Endothelial cell of umbilical vein (primary cell): Measurements from ENCODE around the gene PIK3R2. TPM values are rescaled to one million over a fixed set of nuclear protein-coding genes. Genes with fewer than 3 reads are reported as not detected.

Experiments used
- BruUV-seq: library from RNA; stranded (reverse); fragments of 400-500 nt; replicated peaks from 2 replicates; lab custom pipeline; 2021; lab: Mats Ljungman, UMichigan
- CTCF ChIA-PET: fragments of 300-600, 350-600 bp; sonication (Branson Sonifier 250); formaldehyde crosslinking; loops from one replicate; lab custom pipeline; 2021; ENCODE audit warnings: antibody characterized with exemption, inconsistent platforms; lab: Charles Lee
- POLR2A ChIA-PET: fragments of 300-600, 350-600 bp; sonication (Branson Sonifier 250); formaldehyde crosslinking; loops from one replicate; lab custom pipeline; 2021; ENCODE audit warnings: antibody characterized with exemption, inconsistent platforms; lab: Charles Lee
- DNase-seq: peaks from one replicate; pipeline ENCODE4 v3.0.0-alpha.2; 2011; ENCODE audit warnings: low read depth, low spot score
- FAIRE-seq: peaks from 2 replicates; lab custom pipeline; 2011; peaks lifted over from hg19 to GRCh38; lab: Jason Lieb, UNC
- H2AFZ ChIP-seq: 2 replicates; pipeline ENCODE4 v1.6.0; 2012; ENCODE audit warnings: low read depth, low read length, control low read depth, inconsistent platforms
- H3K27ac ChIP-seq: 2 replicates; pipeline ENCODE4 v1.5.1; 2011; ENCODE audit warnings: low read depth, mild to moderate bottlenecking, control low read depth, low read length, moderate library complexity; ENCODE audit not compliant: insufficient read depth
- H3K27me3 ChIP-seq, 2 experiments: 2 replicates each; pipeline versions ENCODE4 v1.6.0 to v1.6.1; 2011; ENCODE audit warnings: low read length in 2 of 2, mixed read lengths in 1 of 2; ENCODE audit not compliant: control insufficient read depth in 2 of 2, insufficient read depth in 2 of 2
- H3K36me3 ChIP-seq, 2 experiments: 2 replicates in 1 of 2; 3 replicates in 1 of 2; pipeline ENCODE4 v1.5.1; 2011; ENCODE audit warnings: low read length in 2 of 2, mild to moderate bottlenecking in 1 of 2, moderate library complexity in 1 of 2; ENCODE audit not compliant: control insufficient read depth in 2 of 2, insufficient read depth in 2 of 2; ENCODE audit errors: extremely low read depth in 1 of 2
- H3K4me1 ChIP-seq: 3 replicates; pipeline ENCODE4 v1.5.1; 2011; ENCODE audit warnings: mild to moderate bottlenecking, low read length; ENCODE audit not compliant: control insufficient read depth, insufficient read depth; ENCODE audit errors: extremely low read depth
- H3K4me2 ChIP-seq: 2 replicates; pipeline ENCODE4 v1.6.1; 2011; ENCODE audit warnings: low read length, control low read depth, mixed read lengths; ENCODE audit not compliant: insufficient read depth
- H3K4me3 ChIP-seq, 3 experiments: fragments of 200-600 bp in 1 of 3; sonication (generic), shearing (Covaris generic) in 1 of 3; replicated peaks in 1 of 3; 2 replicates each; pipeline ENCODE4 v1.5.1; 2011 to 2016; ENCODE audit warnings: control low read depth in 3 of 3, low read length in 3 of 3, mild to moderate bottlenecking in 2 of 3, inconsistent platforms in 1 of 3, low read depth in 1 of 3, moderate library complexity in 1 of 3; ENCODE audit not compliant: insufficient read depth in 1 of 3
- H3K79me2 ChIP-seq: 2 replicates; pipeline ENCODE4 v1.6.0; 2012; ENCODE audit warnings: low read length, inconsistent platforms; ENCODE audit not compliant: control insufficient read depth, insufficient read depth
- H3K9ac ChIP-seq: replicated peaks from 2 replicates; pipeline ENCODE3; 2011; ENCODE audit warnings: low read length, control low read depth; ENCODE audit not compliant: insufficient read depth; ENCODE audit errors: extremely low read depth
- H3K9me1 ChIP-seq: replicated peaks from 3 replicates; pipeline ENCODE4 v1.6.0; 2011; ENCODE audit warnings: mild to moderate bottlenecking, low read length; ENCODE audit not compliant: control insufficient read depth, insufficient read depth; ENCODE audit errors: extremely low read depth
- H3K9me3 ChIP-seq: replicated peaks from 2 replicates; pipeline ENCODE4 v1.5.1; 2012; ENCODE audit warnings: low read length, inconsistent platforms; ENCODE audit not compliant: control insufficient read depth, insufficient read depth
- H4K20me1 ChIP-seq: replicated peaks from 2 replicates; pipeline ENCODE3; 2011; ENCODE audit warnings: mild to moderate bottlenecking, low read length; ENCODE audit not compliant: control insufficient read depth, insufficient read depth; ENCODE audit errors: extremely low read depth
- CTCF ChIP-seq, 2 donors: IDR thresholded peaks; 1 replicate in 1 of 2; 2 replicates in 1 of 2; pipeline ENCODE4 v1.5.1; 2011; ENCODE audit warnings: low read length in 2 of 2, mild to moderate bottlenecking in 2 of 2, moderate library complexity in 2 of 2, control low read depth in 1 of 2, inconsistent platforms in 1 of 2, low read depth in 1 of 2; ENCODE audit not compliant: insufficient read depth in 1 of 2; ENCODE audit errors: extremely low read depth in 1 of 2
- EZH2 ChIP-seq: IDR thresholded peaks from 2 replicates; pipeline ENCODE4 v1.6.1; 2012; ENCODE audit warnings: borderline replicate concordance, low read depth, mild to moderate bottlenecking, moderate library complexity, low read length, inconsistent platforms; ENCODE audit not compliant: severe bottlenecking
- FOS ChIP-seq: IDR thresholded peaks from 2 replicates; pipeline ENCODE4 v1.6.1; 2011; ENCODE audit warnings: mild to moderate bottlenecking, low read length, moderate library complexity, borderline replicate concordance; ENCODE audit not compliant: insufficient read depth
- GATA2 ChIP-seq: IDR thresholded peaks from 2 replicates; pipeline ENCODE4 v1.7.0; 2011; ENCODE audit warnings: low read depth, mild to moderate bottlenecking, moderate library complexity, mixed read lengths, low read length; ENCODE audit not compliant: insufficient read length, insufficient read depth
- JUN ChIP-seq: IDR thresholded peaks from 2 replicates; pipeline ENCODE4 v1.6.1; 2011; ENCODE audit warnings: borderline replicate concordance, low read depth; ENCODE audit not compliant: insufficient read length, insufficient read depth
- MAX ChIP-seq: IDR thresholded peaks from 2 replicates; pipeline ENCODE4 v1.6.1; 2011; ENCODE audit not compliant: insufficient read depth, insufficient read length
- MYC ChIP-seq: IDR thresholded peaks from one replicate; pipeline ENCODE4 v1.6.1; 2011; ENCODE audit warnings: mild to moderate bottlenecking, low read depth, low read length
- POLR2A ChIP-seq: IDR thresholded peaks from 2 replicates; pipeline ENCODE4 v1.6.1; 2012; ENCODE audit warnings: low read depth, mild to moderate bottlenecking, control low read depth, low read length
- POLR2AphosphoS5 ChIP-seq: IDR thresholded peaks from 2 replicates; pipeline ENCODE4 v1.6.1; 2012; ENCODE audit warnings: low read depth, mild to moderate bottlenecking, control low read depth, low read length, moderate library complexity; ENCODE audit not compliant: insufficient read depth
- dilution Hi-C: fragments of 300-500 bp; cut with MboI; formaldehyde crosslinking; loops from one replicate; pipeline ENCODE4 v1.15.0; 2019; ENCODE audit warnings: low sequenced_read_pairs; ENCODE audit not compliant: extremely low pct_ligation_motif_present
- intact Hi-C: fragments of 100-400 bp; cut with micrococcal nuclease; formaldehyde crosslinking; loops from one replicate; pipeline ENCODE4 v1.10.0; 2022
- polyA plus RNA-seq, 4 experiments: library from polyadenylated mRNA; depleted of rRNA in 3 of 4; stranded (reverse) in 3 of 4; unstranded in 1 of 4; fragments of >200 nt; gene quantifications; 2 replicates each; pipeline versions ENCODE4 v1.2.1 to v1.2.3, GENCODE V29; 2011 to 2012; ENCODE audit warnings: missing spikeins in 1 of 4
- total RNA-seq: library from RNA; stranded (reverse); gene quantifications from 2 replicates; pipeline ENCODE4 v1.2.3, GENCODE V29; 2021

PIK3R2 gene
- total and polyA plus RNA-seq, 2 donors (not counting 3 experiments of a cell fraction or from before 2014, with no cell fraction given) = 8.1 to 15.2 TPM

- H3K9me1 ChIP-seq = no peaks in the 10 kb centered on the region
- no peak overlapping the region for H3K4me3 ChIP-seq
- BruUV-seq = no TSS peak
- H3K4me2 ChIP-seq = no peak overlapping the region
- no peak overlapping the region for H3K27ac ChIP-seq
- H3K79me2 ChIP-seq = no peaks in the 10 kb centered on the region
- no peaks in the 10 kb centered on the region for H3K4me1 ChIP-seq
- H2AFZ ChIP-seq = no peak overlapping the region
- no peaks in the 10 kb centered on the region for H3K27me3 ChIP-seq
- FAIRE-seq (no peak), DNase-seq (no peak)
- dilution Hi-C loops (no loop called here), intact Hi-C loops (no loop called here)
- no peak overlapping the region for H3K9ac ChIP-seq
- no peaks in the 10 kb centered on the region for H3K9me3 ChIP-seq
- no peak for TF ChIP-seq CTCF (IDR thresholded peaks at IDR 0.05; ENCODE audit: extremely low read depth in 1 of 2, insufficient read depth in 1 of 2, low read depth in 1 of 2, low read length in 2 of 2)
- TF ChIP-seq MYC = no peak
- TF ChIP-seq GATA2 = no peak
- no peak for TF ChIP-seq FOS
- no peak for TF ChIP-seq POLR2AphosphoS5
- TF ChIP-seq POLR2A = no peak
- TF ChIP-seq MAX = no peak
- TF ChIP-seq EZH2 = no peak
- TF ChIP-seq JUN = no peak
- ChIA-PET POLR2A (no interaction called here), CTCF (interaction anchor here (1.0 to 2.1 kb wide), 3 partner anchors 9 to 110 kb away, joined by 4 to 10 read pairs (median 5); no protein-coding TSS in a partner anchor)
- H3K36me3 ChIP-seq = no peaks in the 10 kb centered on the region
- H4K20me1 ChIP-seq = no peaks in the 10 kb centered on the region
Measured at GRCh38 chr19:18137242-18137641, 15.7 kb upstream of the PIK3R2 start.
